GF-D8 (cell line): ENCODE results near the gene EPS15.
"Not testable (repeated sequence)": the region's sequence is repeated elsewhere in the genome, so short reads cannot be mapped to it uniquely, and the experiment has no call there.

Source experiments
- DNase-seq: peaks from one replicate; lab custom pipeline; 2025; lab: John Stamatoyannopoulos, UW

The EPS15 gene

GRCh38 chr1:51464828-51465227 is 54.2 kb downstream of the EPS15 start:
- no peak for DNase-seq

- no peak for DNase-seq
Measured at GRCh38 chr1:51463561-51463960, 55.5 kb downstream of the EPS15 start.

GRCh38 chr1:51462289-51462688 is 56.8 kb downstream of the EPS15 start:
- DNase-seq = not testable (repeated sequence)

- no peak for DNase-seq
Measured at GRCh38 chr1:51454554-51454953, 64.5 kb downstream of the EPS15 start.

- DNase-seq = no peak
Measured at GRCh38 chr1:51453010-51453409, 66.1 kb downstream of the EPS15 start.

GRCh38 chr1:51448844-51449454 is 70.1 kb downstream of the EPS15 start:
- DNase-seq = not testable (repeated sequence)

GRCh38 chr1:51445351-51446090 is 73.5 kb downstream of the EPS15 start:
- peak; percentile 39 for DNase-seq

- no peak for DNase-seq
Measured at GRCh38 chr1:51444534-51445192, 74.4 kb downstream of the EPS15 start.

GRCh38 chr1:51444096-51444495 is 75.0 kb downstream of the EPS15 start:
- DNase-seq = no peak

- no peak for DNase-seq
Measured at GRCh38 chr1:51443555-51443954, 75.5 kb downstream of the EPS15 start.

- DNase-seq = peak; percentile 6
Measured at GRCh38 chr1:51442616-51443015, 76.5 kb downstream of the EPS15 start.

GRCh38 chr1:51442198-51442597 is 76.9 kb downstream of the EPS15 start:
- no peak for DNase-seq

GRCh38 chr1:51439895-51440294 is 79.2 kb downstream of the EPS15 start:
- DNase-seq = no peak

- DNase-seq = no peak
Measured at GRCh38 chr1:51439053-51439452, 80.0 kb downstream of the EPS15 start.

- DNase-seq = not testable (repeated sequence)
Measured at GRCh38 chr1:51437391-51437790, 81.7 kb downstream of the EPS15 start.

- no peak for DNase-seq
Measured at GRCh38 chr1:51435878-51436277, 83.2 kb downstream of the EPS15 start.

GRCh38 chr1:51433972-51434510 is 85.0 kb downstream of the EPS15 start:
- peak; percentile 52 for DNase-seq

- peak; percentile 80 for DNase-seq
Measured at GRCh38 chr1:51433269-51433971, 85.6 kb downstream of the EPS15 start.

- DNase-seq = no peak
Measured at GRCh38 chr1:51432146-51432545, 86.9 kb downstream of the EPS15 start.

GRCh38 chr1:51427438-51427837 is 91.6 kb downstream of the EPS15 start:
- DNase-seq = no peak

- no peak for DNase-seq
Measured at GRCh38 chr1:51425955-51426354, 93.1 kb downstream of the EPS15 start.

- no peak for DNase-seq
Measured at GRCh38 chr1:51425273-51425672, 93.8 kb downstream of the EPS15 start.
